Panc1 (cell line): Measurements from ENCODE around the gene IGSF11. TPM values are rescaled to one million over a fixed set of nuclear protein-coding genes. Genes with fewer than 3 reads are reported as not detected.

ENCODE experiments used
- ATAC-seq: fragments of 200-7000 bp; cut with Tn5 transposase; 2 replicates; pipeline ENCODE4 v1.9.1; 2020; ENCODE audit warnings: mild to moderate bottlenecking, moderate library complexity
- BruUV-seq: library from RNA; stranded (reverse); fragments of 400-500 nt; replicated peaks from 2 replicates; lab custom pipeline; 2021; lab: Mats Ljungman, UMichigan
- CTCF ChIA-PET: fragments of 300-600 bp; sonication (Branson Sonifier 250); formaldehyde crosslinking; loops from one replicate; lab custom pipeline; 2022; ENCODE audit warnings: antibody characterized with exemption; lab: Charles Lee
- POLR2A ChIA-PET: fragments of 300-600 bp; sonication (Branson Sonifier 250); formaldehyde crosslinking; loops from one replicate; lab custom pipeline; 2022; ENCODE audit warnings: antibody characterized with exemption; lab: Charles Lee
- DNase-seq: peaks from one replicate; pipeline ENCODE4 v3.0.0-alpha.2; 2010; ENCODE audit warnings: low read depth, low spot score
- H3K27ac ChIP-seq: 2 replicates; pipeline ENCODE4 v1.5.1; 2011; ENCODE audit warnings: mild to moderate bottlenecking, low read length, inconsistent platforms
- H3K27me3 ChIP-seq: fragments of 200-500 bp; sonication (Bioruptor generic); 2 replicates; pipeline ENCODE4 v1.6.0; 2014; ENCODE audit warnings: low read length, inconsistent platforms; ENCODE audit not compliant: control insufficient read depth, insufficient read depth
- H3K36me3 ChIP-seq: fragments of 200-500 bp; sonication (Bioruptor generic); 2 replicates; pipeline ENCODE4 v1.5.1; 2014; ENCODE audit warnings: inconsistent platforms, mild to moderate bottlenecking, low read length, moderate library complexity; ENCODE audit not compliant: control insufficient read depth, insufficient read depth
- H3K4me1 ChIP-seq: 2 replicates; pipeline ENCODE4 v1.5.1; 2011; ENCODE audit warnings: inconsistent platforms, mild to moderate bottlenecking, low read length, moderate library complexity; ENCODE audit not compliant: control insufficient read depth, insufficient read depth
- H3K4me3 ChIP-seq, 2 experiments: 2 replicates each; pipeline ENCODE4 v1.5.1; 2011 to 2012; ENCODE audit warnings: low read depth in 2 of 2, low read length in 2 of 2, mild to moderate bottlenecking in 2 of 2, inconsistent platforms in 1 of 2, moderate library complexity in 1 of 2
- H3K9me3 ChIP-seq: fragments of 200-500 bp; sonication (Bioruptor generic); 2 replicates; pipeline ENCODE4 v1.5.1; 2014; ENCODE audit warnings: low read depth, mild to moderate bottlenecking, inconsistent platforms, low read length, moderate library complexity; ENCODE audit not compliant: control insufficient read depth, insufficient read depth
- CTCF ChIP-seq: fragments of 450-650 bp; IDR thresholded peaks from 2 replicates; pipeline ENCODE4 v1.5.1; 2017; ENCODE audit warnings: mild to moderate bottlenecking
- POLR2AphosphoS5 ChIP-seq: IDR thresholded peaks from 2 replicates; pipeline ENCODE4 v1.6.1; 2012; ENCODE audit warnings: mild to moderate bottlenecking, low read depth, low read length, moderate library complexity
- REST ChIP-seq, 2 experiments: IDR thresholded peaks; 2 replicates each; pipeline ENCODE4 v1.6.1; 2011 to 2012; ENCODE audit warnings: low read depth in 2 of 2, control low read depth in 1 of 2, low read length in 1 of 2, mild to moderate bottlenecking in 1 of 2, moderate library complexity in 1 of 2; ENCODE audit not compliant: insufficient read depth in 1 of 2
- SIN3A ChIP-seq: IDR thresholded peaks from 2 replicates; pipeline ENCODE4 v1.6.1; 2012; ENCODE audit warnings: low read depth, mild to moderate bottlenecking, low read length, moderate library complexity, borderline replicate concordance; ENCODE audit not compliant: insufficient read depth
- TCF7L2 ChIP-seq: IDR thresholded peaks from 2 replicates; pipeline ENCODE4 v1.6.1; 2011; ENCODE audit warnings: mild to moderate bottlenecking, low read depth, low read length, inconsistent platforms
- in situ Hi-C: cut with HindIII; loops from 2 replicates; pipeline ENCODE4 v1.10.0; 2016; ENCODE audit warnings: low sequenced_read_pairs, low pct_unique_long_range_greater_than_20kb
- intact Hi-C: fragments of 100-400 bp; cut with micrococcal nuclease; formaldehyde crosslinking; loops from one replicate; pipeline ENCODE4 v1.10.0; 2022; ENCODE audit not compliant: unreplicated experiment
- total RNA-seq: library from RNA; stranded (reverse); gene quantifications from one replicate; pipeline ENCODE4 v1.2.1, GENCODE V29; 2021; ENCODE audit not compliant: unreplicated experiment

Gene IGSF11
- total RNA-seq, 1 experiment from 2014 or later = 0.33 TPM

GRCh38 chr3:119015942-119016341 is 18.7 kb downstream of the IGSF11 start:
- H3K4me1 ChIP-seq = no peaks in the 10 kb centered on the region
- no peak for ATAC-seq
- CTCF ChIA-PET = no interaction called here
- TF ChIP-seq CTCF (no peak), REST (IDR thresholded peaks at IDR 0.05; ENCODE audit: insufficient read depth in 1 of 2, low read depth in 2 of 2, low read length in 1 of 2) (no peak), POLR2AphosphoS5 (no peak), SIN3A (no peak), TCF7L2 (no peak)
- no peak for DNase-seq
- no peak overlapping the region for H3K4me3 ChIP-seq
- H3K9me3 ChIP-seq = no peaks in the 10 kb centered on the region
- in situ Hi-C loops = no loop called here
- H3K27ac ChIP-seq = no peak overlapping the region
- intact Hi-C loops = no loop called here
- POLR2A ChIA-PET = no interaction called here
- H3K27me3 ChIP-seq = no peaks in the 10 kb centered on the region
- H3K36me3 ChIP-seq = no peaks in the 10 kb centered on the region
- BruUV-seq = no TSS peak

- CTCF ChIA-PET = no interaction called here
Measured at GRCh38 chr3:119013951-119014350, 20.7 kb downstream of the IGSF11 start.

More at GRCh38 chr3:119013951-119014350, 20.7 kb downstream of the IGSF11 start:
- ATAC-seq (no peak), DNase-seq (no peak)
- H3K36me3 ChIP-seq = no peaks in the 10 kb centered on the region
- POLR2A ChIA-PET = no interaction called here
- H3K9me3 ChIP-seq = no peaks in the 10 kb centered on the region
- intact Hi-C loops = no loop called here
- no peak overlapping the region for H3K4me3 ChIP-seq
- no peaks in the 10 kb centered on the region for H3K4me1 ChIP-seq
- in situ Hi-C loops = no loop called here
- BruUV-seq = no TSS peak
- H3K27ac ChIP-seq = no peak overlapping the region
- no peak for TF ChIP-seq REST (IDR thresholded peaks at IDR 0.05; ENCODE audit: insufficient read depth in 1 of 2, low read depth in 2 of 2, low read length in 1 of 2)
- no peak for TF ChIP-seq POLR2AphosphoS5
- TF ChIP-seq SIN3A = no peak
- no peak for TF ChIP-seq CTCF
- no peak for TF ChIP-seq TCF7L2
- no peaks in the 10 kb centered on the region for H3K27me3 ChIP-seq
